ENCODE data around the gene TMEM242. TPM values are rescaled to one million over a fixed set of nuclear protein-coding genes. Genes with fewer than 3 reads are reported as not detected.
"Not testable (repeated sequence)": the region's sequence is repeated elsewhere in the genome, so short reads cannot be mapped to it uniquely, and the experiment has no call there.

Gene TMEM242
- total RNA-seq, 1 experiment from 2014 or later = 8.7 TPM

- ChIA-PET POLR2A (no interaction called here), CTCF (interaction anchor here (1.2 kb wide), 2 partner anchors 14 to 31 kb away, joined by 3 read pairs; no protein-coding TSS in a partner anchor)
- no peak overlapping the region for H3K27ac Mint-ChIP-seq
- no peaks in the 10 kb centered on the region for H3K36me3 Mint-ChIP-seq
- TF ChIP-seq ERG (CRISPR knock-in tag; IDR thresholded peaks at IDR 0.05) = no peak
- TF ChIP-seq ZNF138 (CRISPR knock-in tag; conservative IDR thresholded peaks at IDR 0.05) = no peak
- no peak for TF ChIP-seq FOXP1 (CRISPR knock-in tag; IDR thresholded peaks at IDR 0.05; ENCODE audit: borderline replicate concordance)
- TF ChIP-seq CREM (CRISPR knock-in tag; IDR thresholded peaks at IDR 0.05) = no peak
- no peak for TF ChIP-seq MLX (CRISPR knock-in tag; IDR thresholded peaks at IDR 0.05)
- TF ChIP-seq RELA (CRISPR knock-in tag; IDR thresholded peaks at IDR 0.05; ENCODE audit: borderline replicate concordance) = no peak
- no peak for TF ChIP-seq TCF7 (CRISPR knock-in tag; IDR thresholded peaks at IDR 0.05; ENCODE audit: low read depth)
- TF ChIP-seq ELF4 (CRISPR knock-in tag; IDR thresholded peaks at IDR 0.05; ENCODE audit: low read depth) = no peak
- TF ChIP-seq AFF4 (CRISPR knock-in tag; IDR thresholded peaks at IDR 0.05; ENCODE audit: borderline replicate concordance) = no peak
- no peak for TF ChIP-seq ZNF671 (CRISPR knock-in tag; IDR thresholded peaks at IDR 0.05)
- TF ChIP-seq ZNF396 (CRISPR knock-in tag; IDR thresholded peaks at IDR 0.05; ENCODE audit: borderline replicate concordance) = no peak
- TF ChIP-seq ARID4B (CRISPR knock-in tag; IDR thresholded peaks at IDR 0.05; ENCODE audit: borderline replicate concordance) = no peak
- no peak for TF ChIP-seq MYBL2 (CRISPR knock-in tag; IDR thresholded peaks at IDR 0.05)
- no peak for TF ChIP-seq ATF3 (CRISPR knock-in tag; conservative IDR thresholded peaks at IDR 0.05)
- no peak for TF ChIP-seq ZNF425 (CRISPR knock-in tag; conservative IDR thresholded peaks at IDR 0.05)
- no peak for TF ChIP-seq CTCF (IDR thresholded peaks at IDR 0.05)
- TF ChIP-seq IRF1 (CRISPR knock-in tag; IDR thresholded peaks at IDR 0.05) = no peak
- no peak for TF ChIP-seq HMGA2 (CRISPR knock-in tag; IDR thresholded peaks at IDR 0.05)
- no peaks in the 10 kb centered on the region for H3K4me1 Mint-ChIP-seq
- no peaks in the 10 kb centered on the region for H3K9me3 Mint-ChIP-seq
- no peak overlapping the region for H3K4me3 Mint-ChIP-seq
- H3K27me3 Mint-ChIP-seq (ENCODE audit: low read depth) = 0 out of 2 replicates have a peak, but pooled peaks cover under 1% of the 10 kb centered on the region
- DNase-seq (ENCODE audit: low spot score) (no peak), ATAC-seq (no peak)
Measured at GRCh38 chr6:157337751-157338150, 14.4 kb upstream of the TMEM242 start.

GRCh38 chr6:157337276-157337675 is 14.0 kb upstream of the TMEM242 start:
- H3K4me1 Mint-ChIP-seq; ATAC-seq; H3K9me3 Mint-ChIP-seq; DNase-seq (ENCODE audit: low spot score); H3K4me3 Mint-ChIP-seq; H3K36me3 Mint-ChIP-seq; POLR2A ChIA-PET; H3K27me3 Mint-ChIP-seq (ENCODE audit: low read depth); H3K27ac Mint-ChIP-seq: not testable (repeated sequence)
- CTCF ChIA-PET = interaction anchor here (0.6 to 1.2 kb wide), 3 partner anchors 22 to 194 kb away, joined by 3 read pairs; no protein-coding TSS in a partner anchor
